MG63 (cell line): Measurements from ENCODE around the gene REEP1. TPM values are rescaled to one million over a fixed set of nuclear protein-coding genes. Genes with fewer than 3 reads are reported as not detected.
A peak's percentile ranks its signal among the peaks of the same experiment; 100 is the strongest.
"Not testable (repeated sequence)": the region's sequence is repeated elsewhere in the genome, so short reads cannot be mapped to it uniquely, and the experiment has no call there.

Experiments used
- DNase-seq: peaks from one replicate; pipeline ENCODE4 v3.0.0-alpha.2; 2020
- H3K27me3 ChIP-seq: fragments of 250-450 bp; sonication (Bioruptor Pico); 2 replicates; pipeline ENCODE4 v1.5.1; 2020; ENCODE audit warnings: mild to moderate bottlenecking, moderate library complexity
- H3K36me3 ChIP-seq: fragments of 250-450 bp; sonication (Bioruptor Pico); 2 replicates; pipeline ENCODE4 v1.5.1; 2020; ENCODE audit warnings: mild to moderate bottlenecking, moderate library complexity
- H3K4me3 ChIP-seq: fragments of 250-450 bp; sonication (Bioruptor Pico); 2 replicates; pipeline ENCODE4 v1.5.1; 2020; ENCODE audit warnings: mild to moderate bottlenecking, moderate library complexity
- H3K9me3 ChIP-seq: fragments of 250-450 bp; sonication (Bioruptor Pico); 2 replicates; pipeline ENCODE4 v1.5.1; 2020; ENCODE audit warnings: mild to moderate bottlenecking, moderate library complexity
- total RNA-seq: library from RNA; depleted of rRNA; stranded (reverse); fragments of >200 nt; shearing (Covaris generic); gene quantifications from 2 replicates; pipeline ENCODE4 v1.2.3, GENCODE V29; 2014; ENCODE audit warnings: low replicate concordance

The REEP1 gene
- total RNA-seq, 1 experiment from 2014 or later, result 0.95 TPM

DNA sequence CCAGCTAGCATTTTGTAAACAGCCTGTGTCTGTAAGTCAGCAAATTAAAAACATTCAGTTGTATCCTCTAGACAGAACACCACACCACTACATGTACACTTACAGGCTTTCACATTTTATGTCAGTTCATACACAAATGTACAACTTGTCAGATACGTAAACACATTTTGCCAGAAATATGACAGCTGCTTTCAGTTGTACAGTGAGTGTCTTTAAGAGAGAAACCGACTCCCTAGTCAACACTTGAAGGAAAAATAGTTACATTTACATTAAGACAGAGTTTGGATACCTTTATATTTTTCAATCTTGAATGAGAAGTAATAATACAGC is 123.0 kb downstream of the REEP1 start:
- DNase-seq, result no peak
- no peaks in the 10 kb centered on the region for H3K27me3 ChIP-seq
- peaks cover 30% of the 10 kb centered on the region for H3K36me3 ChIP-seq
- H3K9me3 ChIP-seq, result no peaks in the 10 kb centered on the region
- H3K4me3 ChIP-seq, result no peak overlapping the region

DNA sequence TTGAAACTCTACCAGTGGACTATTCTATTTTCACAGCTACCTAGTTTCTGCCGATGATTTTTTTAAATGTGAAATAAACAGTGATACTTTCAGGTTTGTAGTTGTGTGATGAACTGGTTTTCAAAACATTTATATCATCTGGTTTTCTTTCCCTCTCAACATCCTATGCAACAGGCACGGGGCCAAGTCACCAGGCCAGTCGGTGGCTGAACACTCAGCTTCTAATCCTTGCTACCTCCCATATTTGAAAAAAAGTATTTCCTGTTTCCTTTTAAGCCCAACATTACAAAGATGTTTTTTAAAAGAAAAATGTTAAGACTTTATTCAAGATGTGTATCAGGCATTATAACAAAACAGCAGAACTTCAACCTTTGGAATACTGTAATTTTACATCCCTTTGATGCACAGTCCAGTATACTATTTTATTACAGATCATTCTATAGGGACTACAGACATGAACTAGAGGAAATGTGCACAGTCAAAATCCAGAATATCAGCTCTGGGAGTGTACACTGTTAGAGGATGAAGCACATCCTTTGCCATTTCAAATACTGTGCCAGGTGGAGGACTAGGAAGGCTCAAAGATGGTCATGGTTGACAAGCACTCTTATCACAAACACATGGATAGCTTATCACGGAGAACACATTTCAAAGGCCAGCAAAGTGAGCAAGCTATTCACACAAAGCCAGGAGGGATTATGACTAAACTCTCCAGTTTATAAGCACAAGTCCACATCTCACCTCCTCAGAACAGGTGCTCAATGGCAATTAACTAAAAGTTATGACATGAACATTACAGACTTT is 123.5 kb downstream of the REEP1 start:
- Histone ChIP-seq H3K4me3 (no peak overlapping the region), H3K27me3 (no peaks in the 10 kb centered on the region), H3K9me3 (no peaks in the 10 kb centered on the region), H3K36me3 (peaks cover 35% of the 10 kb centered on the region)
- DNase-seq, result no peak

DNA sequence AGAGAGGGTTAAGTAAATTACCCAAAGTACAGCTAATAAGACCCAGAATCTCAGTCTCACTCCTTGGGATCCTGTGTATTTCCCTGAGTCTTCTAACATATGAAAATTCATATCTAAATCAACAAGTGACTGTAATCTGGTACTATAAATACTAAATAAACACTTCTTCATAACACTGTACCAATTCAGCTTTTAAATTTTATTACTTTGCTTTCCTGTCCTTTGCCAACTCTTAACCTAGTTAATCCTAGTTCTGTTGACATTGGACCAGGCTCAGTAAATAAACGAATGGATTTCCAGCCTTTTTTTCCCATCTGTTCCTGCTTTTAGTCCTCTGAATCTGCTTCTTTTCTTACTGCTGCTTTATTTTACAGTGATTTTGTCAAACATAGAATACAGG is 124.4 kb downstream of the REEP1 start:
- no peak for DNase-seq
- Histone ChIP-seq H3K4me3 (no peak overlapping the region), H3K36me3 (peaks cover 41% of the 10 kb centered on the region), H3K9me3 (no peaks in the 10 kb centered on the region), H3K27me3 (no peaks in the 10 kb centered on the region)

DNA sequence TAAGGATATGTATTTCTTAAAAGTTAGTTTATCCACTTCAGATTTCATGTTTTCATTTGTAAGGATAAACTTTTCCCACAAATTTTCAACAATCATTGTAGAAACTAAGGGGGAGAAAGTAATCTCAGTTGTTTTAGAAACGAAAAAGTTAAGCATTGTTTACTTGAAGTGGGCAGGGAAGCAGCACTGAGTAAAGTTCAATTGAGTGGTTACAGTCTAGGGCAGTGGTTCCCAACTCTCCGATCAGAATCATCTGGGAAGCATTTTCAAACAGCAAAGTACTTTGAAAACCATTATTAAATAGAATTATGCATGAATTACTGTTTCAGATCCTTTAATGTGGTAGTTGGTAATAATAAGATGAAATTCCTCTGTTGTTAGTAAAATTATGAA is 125.6 kb downstream of the REEP1 start:
- Histone ChIP-seq H3K36me3 (peaks cover 45% of the 10 kb centered on the region), H3K27me3 (no peaks in the 10 kb centered on the region), H3K4me3 (no peak overlapping the region), H3K9me3 (no peaks in the 10 kb centered on the region)
- no peak for DNase-seq

DNA sequence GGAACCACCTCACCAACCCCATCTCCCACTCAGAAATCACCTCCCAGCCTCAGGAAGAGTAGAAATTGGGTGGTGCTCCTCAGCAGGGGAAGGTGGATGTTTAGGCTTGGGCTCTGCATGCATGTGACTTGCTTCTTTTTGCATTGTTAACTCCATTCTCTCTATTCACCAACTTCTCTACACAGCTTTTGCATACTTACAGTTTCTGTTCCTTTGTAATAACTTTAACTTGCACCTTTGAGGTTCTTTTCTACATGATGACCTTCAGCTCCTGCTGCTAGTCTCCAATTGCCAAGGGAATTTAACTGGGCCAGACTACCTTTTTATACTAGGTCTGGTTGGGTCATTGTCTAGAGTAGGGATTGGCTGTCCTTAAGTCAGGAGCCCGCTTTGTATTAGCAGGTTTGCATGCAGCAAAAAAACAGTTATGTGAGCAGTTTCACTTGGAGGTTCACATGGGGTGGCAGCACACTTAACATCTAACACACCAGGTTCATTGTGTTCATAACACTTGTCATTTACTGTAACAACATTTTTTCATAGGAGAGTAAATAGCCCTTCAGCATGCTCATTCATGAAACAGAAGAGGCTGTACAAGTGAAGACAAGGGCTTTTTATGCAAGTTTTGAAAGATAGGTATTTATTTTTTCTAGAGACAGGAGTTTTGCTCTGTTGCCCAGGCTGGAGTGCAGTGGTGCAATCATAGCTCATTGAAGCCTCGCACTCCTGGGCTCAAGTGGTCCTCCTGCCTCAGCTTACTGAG is 126.2 kb downstream of the REEP1 start:
- no peaks in the 10 kb centered on the region for H3K27me3 ChIP-seq
- no peak for DNase-seq
- H3K36me3 ChIP-seq, result peaks cover 50% of the 10 kb centered on the region

DNA sequence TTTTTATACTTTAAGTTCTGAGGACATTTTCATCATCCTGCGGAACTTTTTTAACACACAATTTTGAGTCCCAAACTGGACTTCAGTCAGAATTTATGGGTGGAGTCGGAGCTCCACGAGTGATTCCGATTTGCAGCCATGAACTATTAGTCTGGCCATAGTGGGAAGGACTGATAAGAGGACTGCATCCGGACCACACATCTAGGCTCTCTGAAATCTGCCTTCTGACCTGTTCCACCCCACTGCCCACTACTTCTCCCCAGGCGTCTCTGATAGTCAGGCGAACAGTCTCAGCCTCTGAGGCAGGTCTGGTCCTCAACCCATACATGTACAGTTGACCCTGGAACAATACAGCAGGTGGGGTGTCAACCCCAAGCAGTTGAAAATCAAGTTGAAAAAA is 133.0 kb downstream of the REEP1 start:
- H3K9me3 ChIP-seq, result no peaks in the 10 kb centered on the region
- no peak for DNase-seq
- no peaks in the 10 kb centered on the region for H3K27me3 ChIP-seq
- H3K4me3 ChIP-seq, result no peak overlapping the region
- peaks cover 23% of the 10 kb centered on the region for H3K36me3 ChIP-seq

More for the DNA sequence above, 126.2 kb downstream of the REEP1 start:
- no peak overlapping the region for H3K4me3 ChIP-seq
- H3K9me3 ChIP-seq, result no peaks in the 10 kb centered on the region

DNA sequence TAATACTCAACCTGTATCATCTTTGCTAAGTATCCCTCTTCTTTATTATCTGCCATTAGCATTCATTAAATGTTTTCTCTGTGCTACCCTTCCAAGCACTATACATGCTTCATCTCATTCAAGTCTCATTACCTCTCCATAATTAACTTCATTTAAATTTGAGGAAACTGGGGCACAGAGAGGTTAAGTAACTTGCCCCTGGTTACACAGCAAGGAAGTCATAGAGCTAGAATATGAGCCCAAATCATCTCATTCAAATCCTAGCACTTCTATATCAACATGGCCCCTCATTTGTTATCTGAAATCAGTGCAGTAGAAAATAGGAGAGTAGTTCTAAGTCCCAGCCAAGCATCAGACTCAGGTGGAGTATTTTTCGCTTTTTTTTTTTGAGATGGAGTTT is 133.8 kb downstream of the REEP1 start:
- no peaks in the 10 kb centered on the region for H3K9me3 ChIP-seq
- no peak for DNase-seq
- no peaks in the 10 kb centered on the region for H3K27me3 ChIP-seq
- no peak overlapping the region for H3K4me3 ChIP-seq
- peaks cover 16% of the 10 kb centered on the region for H3K36me3 ChIP-seq

DNA sequence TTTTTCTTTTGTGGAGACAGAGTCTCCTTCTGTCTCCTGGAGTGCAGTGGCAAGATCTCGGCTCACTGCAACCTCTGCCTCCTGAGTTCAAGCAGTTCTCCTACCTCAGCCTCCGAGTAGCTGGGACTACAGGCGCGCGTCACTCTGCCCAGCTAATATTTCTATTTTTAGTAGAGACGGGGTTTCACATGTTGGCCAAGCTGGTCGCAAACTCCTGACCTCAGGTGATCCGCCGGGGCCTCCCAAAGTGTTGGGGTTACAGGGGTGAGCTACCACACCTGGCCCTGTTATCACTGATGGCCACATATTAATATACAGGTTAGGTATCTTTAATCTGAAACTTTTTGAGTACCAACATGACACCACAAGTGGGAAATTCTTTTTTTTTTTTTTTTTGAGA is 134.7 kb downstream of the REEP1 start:
- H3K27me3 ChIP-seq, result no peaks in the 10 kb centered on the region
- H3K4me3 ChIP-seq, result no peak overlapping the region
- H3K9me3 ChIP-seq, result no peaks in the 10 kb centered on the region
- peaks cover 10% of the 10 kb centered on the region for H3K36me3 ChIP-seq
- no peak for DNase-seq

DNA sequence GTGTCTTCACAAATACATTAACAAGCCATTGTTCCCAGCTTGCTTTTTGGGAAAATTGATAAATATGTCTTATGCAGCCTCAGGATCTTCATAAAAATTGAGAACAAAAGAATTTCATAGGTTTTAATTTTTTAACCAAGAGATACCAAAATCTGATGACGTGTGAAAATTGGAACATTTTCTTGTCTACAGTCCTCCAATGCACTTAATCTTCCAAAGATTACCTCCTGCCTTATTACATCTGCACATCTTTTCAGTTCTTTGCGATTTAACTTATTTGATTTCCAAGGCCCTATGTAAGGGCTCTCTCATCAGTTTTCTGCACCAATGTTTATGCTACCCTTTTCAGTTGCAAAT is 135.1 kb downstream of the REEP1 start:
- no peak overlapping the region for H3K4me3 ChIP-seq
- H3K27me3 ChIP-seq, result no peaks in the 10 kb centered on the region
- H3K9me3 ChIP-seq, result no peaks in the 10 kb centered on the region
- H3K36me3 ChIP-seq, result peaks cover 8% of the 10 kb centered on the region
- no peak for DNase-seq

DNA sequence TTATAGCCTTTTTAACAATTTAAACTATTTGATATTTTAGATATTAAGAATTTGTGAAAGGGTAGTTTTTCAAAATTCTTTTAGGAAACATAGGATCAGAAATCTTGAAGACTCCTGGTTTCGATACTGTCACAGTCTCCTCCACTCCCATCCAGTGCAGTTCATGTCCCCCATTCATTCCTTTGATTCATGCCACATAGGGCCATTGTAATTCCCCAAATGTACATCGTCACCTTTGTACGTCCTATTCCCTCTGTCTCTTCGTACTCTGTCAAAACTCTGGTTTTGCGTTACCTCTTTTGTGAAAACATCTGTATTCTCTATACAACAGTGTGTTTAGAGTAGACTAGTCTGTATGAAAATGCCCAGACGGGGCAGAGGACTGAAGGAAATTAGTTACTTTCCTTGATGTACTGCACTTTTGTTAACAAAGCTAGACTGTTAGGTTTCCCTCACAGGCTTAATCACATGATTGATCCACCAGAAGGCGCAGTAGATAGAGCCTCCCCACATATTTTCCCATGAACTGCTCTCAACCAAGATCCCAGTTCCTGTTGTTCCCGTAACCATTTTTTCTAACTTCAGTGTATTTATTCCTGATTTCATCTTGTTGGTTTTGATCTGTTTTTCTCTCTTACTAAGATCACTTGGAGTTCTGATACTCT is 135.6 kb downstream of the REEP1 start:
- DNase-seq, result no peak
- peaks cover 8% of the 10 kb centered on the region for H3K36me3 ChIP-seq

DNA sequence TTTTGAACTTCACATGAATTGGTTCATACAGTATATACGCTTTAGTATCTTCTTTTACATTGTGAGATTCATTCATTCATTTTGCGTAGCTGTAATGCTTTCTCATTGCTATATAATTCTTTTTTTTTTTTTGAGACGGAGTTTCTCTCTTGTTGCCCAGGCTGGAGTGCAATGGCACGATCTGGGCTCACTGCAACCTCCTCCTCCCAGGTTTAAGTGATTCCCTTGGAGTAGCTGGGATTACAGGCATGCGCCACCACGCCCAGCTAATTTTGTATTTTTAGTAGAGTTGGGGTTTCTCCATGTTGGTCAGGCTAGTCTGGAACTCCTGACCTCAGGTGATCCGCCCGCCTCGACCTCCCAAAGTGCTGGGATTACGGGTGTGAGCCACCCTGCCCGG is 136.9 kb downstream of the REEP1 start:
- DNase-seq, H3K9me3 ChIP-seq, H3K36me3 ChIP-seq, H3K27me3 ChIP-seq: not testable (repeated sequence)
- peak overlapping the region; percentile 62 for H3K4me3 ChIP-seq

More for the DNA sequence above, 135.6 kb downstream of the REEP1 start:
- Histone ChIP-seq H3K4me3 (no peak overlapping the region), H3K27me3 (no peaks in the 10 kb centered on the region), H3K9me3 (no peaks in the 10 kb centered on the region)

DNA sequence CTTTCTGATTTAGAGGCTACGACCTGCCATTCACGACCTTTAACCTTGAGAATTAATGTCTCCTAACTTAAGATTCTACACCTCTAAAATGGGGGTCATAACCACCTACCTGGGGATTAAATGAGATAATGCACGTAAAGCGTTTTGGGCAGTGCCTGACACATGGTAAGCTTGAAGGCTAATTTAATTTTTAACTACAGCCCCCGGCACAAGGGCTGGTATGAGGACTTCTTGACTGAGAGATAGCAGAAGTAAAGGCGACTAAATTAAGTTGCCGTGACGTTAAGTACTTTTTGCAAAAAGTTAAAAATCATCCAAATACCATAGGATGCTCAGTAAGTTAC is 137.6 kb downstream of the REEP1 start:
- DNase-seq, result no peak

DNA sequence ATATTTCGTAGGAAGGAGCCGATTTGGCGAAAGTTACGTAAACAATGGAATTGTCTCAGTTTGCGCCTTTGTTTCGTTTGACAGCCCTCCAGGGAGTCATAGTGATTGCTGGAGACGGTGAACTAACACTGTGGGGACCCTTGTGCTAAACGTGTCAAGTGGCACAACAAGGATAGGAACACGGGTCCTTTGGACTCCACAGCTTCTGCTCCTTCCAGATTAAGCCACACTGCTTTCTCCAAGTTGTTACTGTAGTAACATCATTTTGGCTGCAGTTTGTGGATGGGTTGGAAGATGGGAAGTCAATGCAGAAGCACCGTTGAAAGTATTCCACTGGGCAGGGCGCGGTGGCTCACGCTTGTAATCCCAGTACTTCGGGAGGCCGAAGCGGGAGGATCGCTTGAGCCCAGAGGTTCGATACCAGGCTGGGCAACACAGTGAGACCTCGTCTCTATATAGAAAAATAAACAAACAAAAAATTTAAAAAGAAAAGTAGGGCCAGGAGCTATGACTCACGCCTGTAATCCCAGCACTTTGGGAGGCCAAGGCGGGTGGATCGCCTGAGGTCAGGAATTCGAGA is 141.5 kb downstream of the REEP1 start:
- Histone ChIP-seq H3K4me3 (peak overlapping the region; percentile 96), H3K27me3 (no peaks in the 10 kb centered on the region), H3K9me3 (no peaks in the 10 kb centered on the region), H3K36me3 (peaks cover 17% of the 10 kb centered on the region)
- DNase-seq, result peak; percentile 45

More for the DNA sequence above, 137.6 kb downstream of the REEP1 start:
- Histone ChIP-seq H3K4me3 (peak overlapping the region; percentile 62), H3K36me3 (peaks cover 2% of the 10 kb centered on the region; the same call in 1 of the 2 replicates), H3K27me3 (no peaks in the 10 kb centered on the region), H3K9me3 (no peaks in the 10 kb centered on the region)

DNA sequence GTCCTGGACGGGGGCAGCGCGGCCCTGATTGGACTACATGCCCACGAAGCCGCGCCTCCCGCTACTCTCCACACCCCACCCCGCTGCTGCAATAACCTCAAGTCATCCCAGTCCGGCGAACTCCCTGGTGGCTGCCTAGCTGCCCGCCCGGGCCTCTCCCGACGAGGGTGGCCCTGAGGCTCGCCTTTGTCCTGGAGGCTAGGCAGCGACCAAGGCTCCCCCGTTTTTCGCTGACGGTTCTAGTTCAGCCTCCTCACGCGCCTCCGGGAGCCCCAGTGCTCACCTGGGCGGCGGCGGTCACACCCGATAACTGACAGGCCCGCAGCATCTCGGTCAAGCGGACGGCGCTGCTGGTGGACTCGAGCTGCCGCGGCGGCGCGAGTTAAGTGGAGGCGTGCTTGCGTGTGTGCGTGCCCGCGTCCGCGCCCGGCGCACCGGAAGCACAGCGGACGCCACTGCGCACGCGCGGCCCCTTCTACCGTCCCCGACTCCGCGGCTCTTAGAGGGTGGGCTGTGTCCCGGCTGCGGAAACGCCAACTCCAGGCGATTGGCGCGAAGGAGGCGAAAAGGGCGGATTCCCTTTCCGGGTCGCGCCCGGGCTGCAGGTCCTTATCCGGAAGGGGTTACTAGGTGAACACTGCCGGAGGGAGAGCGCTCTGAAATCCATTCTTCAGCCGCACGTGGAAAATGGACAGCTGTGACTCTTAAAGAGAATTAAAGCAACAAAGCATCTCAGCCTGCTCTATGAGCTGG is 142.2 kb downstream of the REEP1 start, which contains the start of gene IMMT:
TSS of gene IMMT (minus strand) at position 408 of the 753 bp plus-strand sequence. CDS start at position 328, 80 bp downstream.
- peak; percentile 98 for DNase-seq
- H3K27me3 ChIP-seq, result no peaks in the 10 kb centered on the region
- H3K4me3 ChIP-seq, result peak within 1 kb of the TSS; percentile 96
- no peaks in the 10 kb centered on the region for H3K9me3 ChIP-seq
- peaks cover 23% of the 10 kb centered on the region for H3K36me3 ChIP-seq

DNA sequence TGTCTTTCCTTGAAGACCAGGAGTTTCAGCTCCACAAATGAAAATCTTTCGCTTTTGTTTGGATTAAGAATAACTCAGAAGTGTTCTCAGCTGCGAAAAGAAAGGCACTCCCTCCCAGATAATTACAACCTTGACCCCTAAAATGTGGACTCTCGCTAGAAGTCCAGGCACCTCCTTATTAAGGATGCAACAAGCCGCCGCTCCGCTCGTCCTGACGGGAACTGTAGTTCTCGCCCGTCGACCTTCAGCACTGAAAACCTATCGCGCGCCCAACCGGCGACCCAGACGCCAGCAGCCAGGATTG is 142.7 kb downstream of the REEP1 start:
- peaks cover 28% of the 10 kb centered on the region for H3K36me3 ChIP-seq
- H3K9me3 ChIP-seq, result no peaks in the 10 kb centered on the region
- no peak for DNase-seq
- no peaks in the 10 kb centered on the region for H3K27me3 ChIP-seq
- peak overlapping the region; percentile 96 for H3K4me3 ChIP-seq

DNA sequence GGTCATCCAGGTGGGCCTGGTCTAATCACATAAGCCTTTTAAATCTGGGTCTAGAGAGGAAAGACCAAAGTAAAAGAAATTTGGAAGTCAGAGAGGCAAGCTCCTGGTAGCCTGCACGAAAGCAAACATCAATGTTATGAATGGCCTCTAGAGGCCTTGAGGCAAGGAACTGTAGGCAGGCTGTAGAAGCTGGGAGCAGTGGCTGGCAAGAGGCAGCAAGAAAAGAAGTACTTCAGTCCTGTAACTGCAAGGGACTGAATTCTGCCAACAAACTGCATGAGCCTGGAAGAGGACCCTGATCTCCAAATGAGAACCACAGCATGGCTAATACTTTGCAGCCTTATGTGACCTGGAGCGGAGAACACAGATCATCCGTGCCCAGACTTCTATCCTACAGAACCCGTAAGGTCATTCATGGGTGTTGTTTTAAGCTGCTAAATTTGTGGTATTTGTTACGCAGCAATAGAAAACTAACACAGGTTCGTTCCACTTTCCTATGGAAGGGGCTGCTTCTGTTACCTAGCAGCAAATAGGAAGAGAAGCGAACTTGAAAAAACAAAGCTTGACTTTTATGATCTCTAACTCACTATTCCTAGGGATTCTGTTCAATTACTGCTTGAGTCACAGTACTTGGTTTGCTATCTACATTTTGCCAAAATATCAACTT is 143.4 kb downstream of the REEP1 start:
- Histone ChIP-seq H3K9me3 (no peaks in the 10 kb centered on the region), H3K27me3 (no peaks in the 10 kb centered on the region), H3K36me3 (peaks cover 33% of the 10 kb centered on the region), H3K4me3 (peak overlapping the region; percentile 96)
- no peak for DNase-seq
